ENCODE results near the gene SH2D6. TPM values are rescaled to one million over a fixed set of nuclear protein-coding genes. Genes with fewer than 3 reads are reported as not detected.

The SH2D6 gene
- total and polyA plus RNA-seq, 9 of the 15 experiments (the other 6 are each of a cell fraction or from before 2014, with no cell fraction given): 0.07 to 0.76 (median 0.33) TPM; not detected in 2

DNA sequence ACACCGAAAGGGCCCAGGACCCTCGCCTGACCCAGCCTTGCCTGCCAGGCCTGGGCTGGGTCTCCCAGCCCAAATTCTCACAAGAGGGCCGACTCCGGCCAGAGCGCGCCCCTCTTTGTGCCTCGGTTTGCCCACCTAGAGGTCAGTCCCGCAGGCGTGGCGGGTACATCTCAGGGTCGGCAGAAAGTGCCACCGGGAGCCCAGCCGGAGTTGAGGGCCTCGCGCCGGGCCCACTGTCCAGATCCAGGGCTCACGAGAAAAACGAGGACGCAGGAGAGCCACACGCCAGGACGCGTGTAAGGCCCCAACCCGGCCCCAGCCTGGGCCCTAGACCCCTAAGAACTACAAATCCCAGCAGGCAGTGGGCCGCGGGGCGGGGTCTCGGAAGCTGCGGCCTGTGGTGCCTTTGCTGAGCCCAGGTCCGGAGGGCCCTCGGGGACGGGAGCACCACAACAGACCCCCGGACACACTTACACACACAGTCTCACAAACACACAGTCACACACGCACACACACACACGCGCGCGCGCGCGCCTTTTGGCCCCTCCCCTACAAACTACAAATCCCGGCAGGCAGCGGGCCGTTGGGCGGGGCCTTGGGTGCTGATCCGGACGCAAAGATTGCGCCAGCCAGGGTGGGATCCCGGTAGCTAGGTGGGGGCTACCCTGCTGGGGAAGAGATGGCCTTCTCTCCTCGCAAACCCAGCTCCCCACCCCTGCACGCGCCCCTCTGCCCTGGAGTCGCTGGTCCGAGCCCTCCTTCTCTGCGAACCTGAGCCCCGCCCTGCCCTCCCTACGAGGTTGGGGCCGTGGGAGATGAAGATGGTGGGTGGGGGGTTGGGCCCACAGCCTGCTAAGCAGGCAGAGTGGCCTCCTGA, at the start of gene SH2D6 (continued):
- TF ChIP-seq FOXA3 (CRISPR knock-in tag; conservative IDR thresholded peaks at IDR 0.05 in 1 of 2, IDR thresholded peaks at IDR 0.05 in 1 of 2) (0 out of 4 replicates have a peak, but pooled peaks of 1 of the 2 experiments have one; percentile 50), MXI1 (IDR thresholded peaks at IDR 0.05; ENCODE audit: low read depth, low read length) (peak; percentile 42; the same call in 1 of the 2 replicates), XRCC3 (IDR thresholded peaks at IDR 0.05) (no peak), ZNF644 (tag; IDR thresholded peaks at IDR 0.05; ENCODE audit: low read depth) (peak; percentile 78), CTBP1 (IDR thresholded peaks at IDR 0.05; ENCODE audit: borderline replicate concordance) (0 out of 2 replicates have a peak, but pooled peaks have one; percentile 20), SIN3A (IDR thresholded peaks at IDR 0.05; ENCODE audit: borderline replicate concordance in 2 of 2, control insufficient read depth in 1 of 2, low read depth in 2 of 2, low read length in 2 of 2) (peak in 1 of 2 experiments; percentile 61; a peak in 2 of 4 replicates), ZNF232 (CRISPR knock-in tag; IDR thresholded peaks at IDR 0.05) (peak; percentile 83; the same call in 1 of the 2 replicates), ZNF239 (CRISPR knock-in tag; IDR thresholded peaks at IDR 0.05) (peak; percentile 38), DMBX1 (CRISPR knock-in tag; IDR thresholded peaks at IDR 0.05; ENCODE audit: borderline replicate concordance) (peak; percentile 77; the same call in 1 of the 2 replicates), GTF2A2 (tag; IDR thresholded peaks at IDR 0.05) (0 out of 2 replicates have a peak, but pooled peaks have one; percentile 28), ZFP30 (CRISPR knock-in tag; IDR thresholded peaks at IDR 0.05; ENCODE audit: borderline replicate concordance) (no peak), PTBP1 (IDR thresholded peaks at IDR 0.05; ENCODE audit: low read depth, low read length) (no peak), RAD21 (CRISPR knock-in tag; conservative IDR thresholded peaks at IDR 0.05 in 1 of 2, IDR thresholded peaks at IDR 0.05 in 1 of 2) (no peak; a peak in 1 of 4 replicates), HDAC1 (IDR thresholded peaks at IDR 0.05) (0 out of 4 replicates have a peak, but pooled peaks of 1 of the 2 experiments have one; percentile 40), PHB2 (IDR thresholded peaks at IDR 0.05; ENCODE audit: low read depth) (no peak), RBM22 (IDR thresholded peaks at IDR 0.05; ENCODE audit: low read depth, low read length, poor library complexity, severe bottlenecking) (peak; percentile 21), MYC (IDR thresholded peaks at IDR 0.05; ENCODE audit: low read depth, low read length) (peak; percentile 96), MYC (CRISPR knock-in tag; IDR thresholded peaks at IDR 0.05; ENCODE audit: borderline replicate concordance, low read depth) (peak; percentile 90)
- TF ChIP-seq, protein P1, sequence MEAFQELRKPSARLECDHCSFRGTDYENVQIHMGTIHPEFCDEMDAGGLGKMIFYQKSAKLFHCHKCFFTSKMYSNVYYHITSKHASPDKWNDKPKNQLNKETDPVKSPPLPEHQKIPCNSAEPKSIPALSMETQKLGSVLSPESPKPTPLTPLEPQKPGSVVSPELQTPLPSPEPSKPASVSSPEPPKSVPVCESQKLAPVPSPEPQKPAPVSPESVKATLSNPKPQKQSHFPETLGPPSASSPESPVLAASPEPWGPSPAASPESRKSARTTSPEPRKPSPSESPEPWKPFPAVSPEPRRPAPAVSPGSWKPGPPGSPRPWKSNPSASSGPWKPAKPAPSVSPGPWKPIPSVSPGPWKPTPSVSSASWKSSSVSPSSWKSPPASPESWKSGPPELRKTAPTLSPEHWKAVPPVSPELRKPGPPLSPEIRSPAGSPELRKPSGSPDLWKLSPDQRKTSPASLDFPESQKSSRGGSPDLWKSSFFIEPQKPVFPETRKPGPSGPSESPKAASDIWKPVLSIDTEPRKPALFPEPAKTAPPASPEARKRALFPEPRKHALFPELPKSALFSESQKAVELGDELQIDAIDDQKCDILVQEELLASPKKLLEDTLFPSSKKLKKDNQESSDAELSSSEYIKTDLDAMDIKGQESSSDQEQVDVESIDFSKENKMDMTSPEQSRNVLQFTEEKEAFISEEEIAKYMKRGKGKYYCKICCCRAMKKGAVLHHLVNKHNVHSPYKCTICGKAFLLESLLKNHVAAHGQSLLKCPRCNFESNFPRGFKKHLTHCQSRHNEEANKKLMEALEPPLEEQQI (IDR thresholded peaks at IDR 0.05): no peak
- TF ChIP-seq, protein P2, sequence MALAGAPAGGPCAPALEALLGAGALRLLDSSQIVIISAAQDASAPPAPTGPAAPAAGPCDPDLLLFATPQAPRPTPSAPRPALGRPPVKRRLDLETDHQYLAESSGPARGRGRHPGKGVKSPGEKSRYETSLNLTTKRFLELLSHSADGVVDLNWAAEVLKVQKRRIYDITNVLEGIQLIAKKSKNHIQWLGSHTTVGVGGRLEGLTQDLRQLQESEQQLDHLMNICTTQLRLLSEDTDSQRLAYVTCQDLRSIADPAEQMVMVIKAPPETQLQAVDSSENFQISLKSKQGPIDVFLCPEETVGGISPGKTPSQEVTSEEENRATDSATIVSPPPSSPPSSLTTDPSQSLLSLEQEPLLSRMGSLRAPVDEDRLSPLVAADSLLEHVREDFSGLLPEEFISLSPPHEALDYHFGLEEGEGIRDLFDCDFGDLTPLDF (CRISPR knock-in tag; IDR thresholded peaks at IDR 0.05): peak; percentile 93
- TF ChIP-seq, protein P3, sequence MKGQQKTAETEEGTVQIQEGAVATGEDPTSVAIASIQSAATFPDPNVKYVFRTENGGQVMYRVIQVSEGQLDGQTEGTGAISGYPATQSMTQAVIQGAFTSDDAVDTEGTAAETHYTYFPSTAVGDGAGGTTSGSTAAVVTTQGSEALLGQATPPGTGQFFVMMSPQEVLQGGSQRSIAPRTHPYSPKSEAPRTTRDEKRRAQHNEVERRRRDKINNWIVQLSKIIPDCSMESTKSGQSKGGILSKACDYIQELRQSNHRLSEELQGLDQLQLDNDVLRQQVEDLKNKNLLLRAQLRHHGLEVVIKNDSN (CRISPR knock-in tag; IDR thresholded peaks at IDR 0.05): no peak

All from K562 (cell line).